ENCODE measurements around the gene TMTC3. TPM values are rescaled to one million over a fixed set of nuclear protein-coding genes. Genes with fewer than 3 reads are reported as not detected.

The TMTC3 gene
- total and polyA plus RNA-seq, 8 donors: 23.2 to 34.4 (median 26.1) TPM

DNA sequence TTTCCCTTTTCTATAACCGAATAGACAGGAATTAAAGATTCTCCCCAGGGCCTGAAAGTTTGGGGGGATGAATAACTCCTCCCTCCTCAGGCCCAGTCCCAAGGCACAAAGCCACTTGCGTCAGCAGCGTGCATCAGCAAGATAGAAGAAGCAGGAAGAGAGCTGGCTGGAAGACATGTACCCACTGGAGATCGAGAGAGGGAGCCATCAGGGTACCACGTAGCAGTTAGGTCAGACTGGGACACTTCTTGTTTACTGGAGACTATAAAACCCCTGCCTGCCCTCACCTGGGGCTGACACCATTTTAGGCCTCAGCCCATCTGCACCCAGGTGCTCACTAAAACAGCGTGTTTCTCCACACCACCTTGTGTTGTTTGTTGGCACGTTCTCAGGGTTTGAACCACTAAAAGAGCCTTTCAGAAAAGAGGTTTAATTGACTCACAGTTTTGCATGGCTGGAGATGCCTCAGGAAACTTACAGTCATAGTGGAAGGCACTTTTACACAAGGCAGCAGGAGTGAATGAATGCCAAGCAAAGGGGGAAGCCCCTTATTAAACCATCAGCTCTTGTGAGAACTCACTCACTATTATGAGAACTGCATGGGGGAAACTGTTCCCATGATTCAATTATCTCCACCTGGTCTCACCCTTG lies 93.2 kb downstream of the TMTC3 start:
- no peak overlapping the region for H3K27ac ChIP-seq
- intact Hi-C loops (cut with DNase I): no loop called here
- H3K36me3 ChIP-seq: no peaks in the 10 kb centered on the region
- no peak for DNase-seq
- H3K9me3 ChIP-seq: peaks cover 0 to 3% of the 10 kb centered on the region in 2 donors
- no peak for ATAC-seq
- no peaks in the 10 kb centered on the region for H3K4me1 ChIP-seq
- H3K27me3 ChIP-seq: no peaks in the 10 kb centered on the region
- TF ChIP-seq, protein P1, sequence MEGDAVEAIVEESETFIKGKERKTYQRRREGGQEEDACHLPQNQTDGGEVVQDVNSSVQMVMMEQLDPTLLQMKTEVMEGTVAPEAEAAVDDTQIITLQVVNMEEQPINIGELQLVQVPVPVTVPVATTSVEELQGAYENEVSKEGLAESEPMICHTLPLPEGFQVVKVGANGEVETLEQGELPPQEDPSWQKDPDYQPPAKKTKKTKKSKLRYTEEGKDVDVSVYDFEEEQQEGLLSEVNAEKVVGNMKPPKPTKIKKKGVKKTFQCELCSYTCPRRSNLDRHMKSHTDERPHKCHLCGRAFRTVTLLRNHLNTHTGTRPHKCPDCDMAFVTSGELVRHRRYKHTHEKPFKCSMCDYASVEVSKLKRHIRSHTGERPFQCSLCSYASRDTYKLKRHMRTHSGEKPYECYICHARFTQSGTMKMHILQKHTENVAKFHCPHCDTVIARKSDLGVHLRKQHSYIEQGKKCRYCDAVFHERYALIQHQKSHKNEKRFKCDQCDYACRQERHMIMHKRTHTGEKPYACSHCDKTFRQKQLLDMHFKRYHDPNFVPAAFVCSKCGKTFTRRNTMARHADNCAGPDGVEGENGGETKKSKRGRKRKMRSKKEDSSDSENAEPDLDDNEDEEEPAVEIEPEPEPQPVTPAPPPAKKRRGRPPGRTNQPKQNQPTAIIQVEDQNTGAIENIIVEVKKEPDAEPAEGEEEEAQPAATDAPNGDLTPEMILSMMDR (IDR thresholded peaks at IDR 0.05): no peak
- no peak overlapping the region for H3K4me3 ChIP-seq

DNA sequence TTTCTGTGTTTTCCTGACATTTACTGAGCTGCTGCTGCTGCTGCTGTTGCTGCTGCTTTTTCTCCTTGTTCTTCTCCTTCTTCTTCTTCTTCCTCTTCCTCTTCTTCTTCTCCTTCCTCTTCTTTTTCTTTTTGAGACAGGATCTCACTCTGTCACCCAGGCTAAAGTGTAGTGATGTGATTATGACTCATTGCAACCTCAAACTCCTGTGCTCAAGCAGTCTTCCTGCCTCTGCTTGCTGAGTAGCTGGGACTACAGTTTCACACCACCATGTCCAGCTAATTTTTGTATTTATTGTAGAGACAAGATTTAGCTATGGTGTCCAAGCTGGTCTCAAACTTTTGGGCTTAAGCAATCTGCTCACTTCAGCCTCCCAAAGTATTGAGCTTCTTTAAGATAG lies 95.8 kb downstream of the TMTC3 start:
- Histone ChIP-seq H3K4me1 (no peaks in the 10 kb centered on the region), H3K27me3 (no peaks in the 10 kb centered on the region), H3K9me3 (peaks cover 0 to 5% of the 10 kb centered on the region in 2 donors), H3K36me3 (no peaks in the 10 kb centered on the region), H3K4me3 (no peak overlapping the region), H3K27ac (no peak overlapping the region)
- DNase-seq (no peak), ATAC-seq (no peak)
- intact Hi-C loops (cut with DNase I): no loop called here
- TF ChIP-seq, protein P1 (IDR thresholded peaks at IDR 0.05): no peak

DNA sequence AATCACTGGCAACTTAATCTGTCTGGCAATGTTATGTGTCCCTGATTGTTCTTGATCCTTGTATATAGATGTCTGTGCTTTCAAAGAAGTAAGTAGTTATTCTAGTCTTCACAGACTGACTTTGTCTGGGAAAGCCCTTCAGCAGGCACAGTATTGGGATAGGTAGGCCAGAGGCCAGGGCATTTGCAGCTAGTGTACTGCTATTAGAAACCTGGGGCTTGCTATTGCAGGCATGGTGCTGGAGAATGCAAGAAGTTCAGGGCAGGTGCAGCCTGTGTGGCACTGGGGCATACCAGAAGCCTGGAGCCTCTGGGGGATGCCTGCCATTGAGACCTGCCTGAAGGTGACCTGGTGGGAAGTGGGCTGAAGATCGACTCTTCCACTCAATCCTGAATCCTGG lies 96.3 kb downstream of the TMTC3 start:
- Histone ChIP-seq H3K36me3 (no peaks in the 10 kb centered on the region), H3K4me3 (no peak overlapping the region), H3K27me3 (no peaks in the 10 kb centered on the region), H3K9me3 (peaks cover 0 to 5% of the 10 kb centered on the region in 2 donors), H3K27ac (no peak overlapping the region), H3K4me1 (no peaks in the 10 kb centered on the region)
- no peak for ATAC-seq
- no peak for DNase-seq
- intact Hi-C loops (cut with DNase I): no loop called here
- TF ChIP-seq, protein P1 (IDR thresholded peaks at IDR 0.05): no peak

DNA sequence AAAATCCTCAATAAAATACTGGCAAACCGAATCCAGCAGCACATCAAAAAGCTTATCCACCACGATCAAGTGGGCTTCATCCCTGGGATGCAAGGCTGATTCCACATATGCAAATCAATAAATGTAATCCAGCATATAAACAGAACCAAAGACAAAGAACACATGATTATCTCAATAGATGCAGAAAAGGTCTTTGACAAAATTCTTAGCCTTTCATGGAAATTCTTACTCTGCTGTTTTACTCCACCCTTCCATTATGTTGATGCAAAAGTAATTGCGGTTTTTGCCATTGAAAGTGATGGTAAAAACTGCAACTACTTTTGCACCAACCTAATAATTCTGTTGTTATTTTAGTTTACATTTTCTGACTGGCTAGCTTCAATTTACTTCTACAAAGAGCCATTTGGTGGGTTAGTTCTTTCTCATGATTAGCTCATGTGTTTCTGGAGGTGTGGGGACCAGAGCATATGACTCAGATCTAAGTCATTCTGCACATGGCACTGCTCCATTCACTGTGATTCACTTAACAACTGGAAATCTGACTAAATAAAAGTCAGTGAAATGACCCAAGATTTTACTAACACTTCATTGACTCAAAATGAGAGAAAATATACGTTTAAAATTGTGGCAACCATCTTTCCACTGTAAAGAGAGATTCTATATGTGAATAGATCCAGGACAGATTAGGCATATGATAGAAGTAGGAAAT lies 99.9 kb downstream of the TMTC3 start:
- H3K4me1 ChIP-seq: no peaks in the 10 kb centered on the region
- H3K27ac ChIP-seq: peak overlapping the region; percentile 6 to 49
- TF ChIP-seq, protein P1 (IDR thresholded peaks at IDR 0.05): no peak
- ATAC-seq (peak; percentile 80), DNase-seq (no peak)
- intact Hi-C loops (cut with DNase I): no loop called here
- no peaks in the 10 kb centered on the region for H3K27me3 ChIP-seq
- H3K9me3 ChIP-seq: peaks cover 0 to 5% of the 10 kb centered on the region in 2 donors
- no peak overlapping the region for H3K4me3 ChIP-seq
- H3K36me3 ChIP-seq: no peaks in the 10 kb centered on the region

DNA sequence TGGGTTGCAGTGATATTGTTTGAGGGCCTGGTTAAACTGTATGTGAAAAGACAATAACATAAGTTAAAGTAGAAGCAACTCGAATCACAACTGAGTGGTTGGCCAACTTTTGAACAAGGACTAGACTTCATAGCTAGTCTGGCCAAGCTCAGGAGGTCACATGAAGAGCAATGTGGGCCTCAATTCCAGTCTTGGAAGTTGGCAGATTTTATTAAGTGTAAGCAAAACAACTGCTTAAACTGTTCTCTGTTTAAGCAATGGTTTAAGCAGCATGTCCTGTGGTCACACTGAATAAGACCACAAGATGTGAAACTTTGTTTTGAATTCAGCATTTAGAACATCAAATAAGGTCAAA lies 100.4 kb downstream of the TMTC3 start:
- H3K4me3 ChIP-seq: no peak overlapping the region
- ATAC-seq (peak; percentile 74), DNase-seq (peak in 1 of 4 donors; percentile 32)
- H3K36me3 ChIP-seq: no peaks in the 10 kb centered on the region
- no peaks in the 10 kb centered on the region for H3K27me3 ChIP-seq
- no peaks in the 10 kb centered on the region for H3K4me1 ChIP-seq
- intact Hi-C loops (cut with DNase I): no loop called here
- peaks cover 0 to 5% of the 10 kb centered on the region in 2 donors for H3K9me3 ChIP-seq
- TF ChIP-seq, protein P1 (IDR thresholded peaks at IDR 0.05): no peak
- peak overlapping the region; percentile 6 to 49 for H3K27ac ChIP-seq
